Measurements from ENCODE around the gene ENTPD2.

Gene ENTPD2

DNA sequence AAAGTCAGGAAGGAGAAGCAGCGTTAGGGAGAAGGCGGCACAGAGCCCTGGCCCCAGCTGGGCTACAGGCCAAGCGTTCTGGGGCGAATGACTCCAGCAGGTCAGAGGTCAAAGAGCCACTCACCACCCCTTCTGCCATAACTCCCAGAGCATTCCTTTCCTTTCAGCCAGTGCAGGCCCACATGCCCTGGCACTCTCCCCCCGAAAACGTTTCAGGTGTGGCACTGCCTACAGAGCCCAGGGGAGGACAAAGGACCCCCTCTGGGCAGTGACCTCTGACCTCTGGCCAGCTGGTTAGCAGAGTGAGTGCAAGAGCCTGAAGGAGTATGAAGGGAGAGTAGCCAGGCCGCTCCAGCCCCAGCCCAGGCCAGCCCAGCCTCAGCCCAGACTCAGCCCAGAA, 30.7 kb downstream of the ENTPD2 start:
- no peak for TF ChIP-seq Cebpa-rat (IDR thresholded peaks at IDR 0.05)
- peak overlapping the region in 2 of 11 experiments; percentile 7 to 40; a peak in 3 of 22 replicates for H3K27ac ChIP-seq
- H3K4me2 ChIP-seq, result 0 out of 22 replicates have a peak overlapping the region, but pooled peaks of 1 of the 11 experiments have one; percentile 3
- no peak overlapping the region for H3K4me3 ChIP-seq
- H3K27me3 ChIP-seq, result no peaks in the 10 kb centered on the region
- H3K4me1 ChIP-seq, result peaks cover 28 to 69% (median 46%) of the 10 kb centered on the region in 10 experiments
- H3K9me3 ChIP-seq (replicated peaks in 1 of 11), result no peaks in the 10 kb centered on the region
- peak overlapping the region in 1 of 11 experiments; percentile 30; a peak in 1 of 22 replicates for H3K9ac ChIP-seq
- peaks cover 3 to 87% (median 52%) of the 10 kb centered on the region in 11 experiments; a peak in 18 of 22 replicates for H4K20me1 ChIP-seq
- H3K36me3 ChIP-seq, result peaks cover 0 to 47% (median 23%) of the 10 kb centered on the region in 11 experiments; a peak in 13 of 22 replicates

GRCh38 chr9:137022662-137023008, 31.2 kb downstream of the ENTPD2 start:
- Histone ChIP-seq H4K20me1 (peaks cover 3 to 85% (median 51%) of the 10 kb centered on the region in 11 experiments; a peak in 18 of 22 replicates), H3K4me1 (peaks cover 28 to 65% (median 44%) of the 10 kb centered on the region in 10 experiments), H3K9ac (no peak overlapping the region), H3K27ac (no peak overlapping the region), H3K36me3 (peaks cover 5 to 52% (median 26%) of the 10 kb centered on the region in 11 experiments; a peak in 21 of 22 replicates), H3K4me3 (no peak overlapping the region), H3K4me2 (no peak overlapping the region; a peak in 1 of 22 replicates), H3K27me3 (no peaks in the 10 kb centered on the region), H3K9me3 (replicated peaks in 1 of 11) (no peaks in the 10 kb centered on the region)
- TF ChIP-seq Cebpa-rat (IDR thresholded peaks at IDR 0.05), result no peak

- no peak overlapping the region; a peak in 1 of 22 replicates for H3K4me2 ChIP-seq
Observed at GRCh38 chr9:137021979-137022661, 31.7 kb downstream of the ENTPD2 start.

DNA sequence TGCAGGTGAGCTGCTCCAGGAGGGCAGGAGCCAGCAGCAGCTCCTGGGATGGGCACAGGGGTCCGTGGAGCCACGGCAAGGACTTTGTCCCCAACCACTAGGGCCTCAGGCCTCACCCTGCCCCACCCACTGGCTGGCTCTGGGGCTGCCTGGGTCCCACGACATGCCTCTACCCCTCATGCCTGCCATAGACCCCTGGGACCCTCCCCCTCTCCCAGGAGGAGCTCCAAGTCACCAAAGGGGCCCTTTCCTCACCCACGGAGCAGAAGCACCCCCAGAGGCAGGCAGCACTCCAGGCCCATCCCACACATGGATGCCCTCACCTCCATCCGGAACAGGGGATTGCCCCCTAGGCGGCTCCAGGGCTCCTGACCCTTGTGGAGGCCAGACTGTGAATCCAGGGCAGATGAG, 32.3 kb downstream of the ENTPD2 start:
- Histone ChIP-seq H3K27me3 (no peaks in the 10 kb centered on the region), H3K36me3 (peaks cover 15 to 63% (median 37%) of the 10 kb centered on the region in 11 experiments), H3K27ac (no peak overlapping the region), H3K4me2 (no peak overlapping the region), H3K9me3 (replicated peaks in 1 of 11) (no peaks in the 10 kb centered on the region), H3K4me1 (peaks cover 17 to 55% (median 33%) of the 10 kb centered on the region in 10 experiments), H3K9ac (no peak overlapping the region), H4K20me1 (peaks cover 3 to 85% (median 41%) of the 10 kb centered on the region in 11 experiments; a peak in 18 of 22 replicates), H3K4me3 (no peak overlapping the region)
- no peak for TF ChIP-seq Cebpa-rat (IDR thresholded peaks at IDR 0.05)

More at GRCh38 chr9:137021979-137022661, 31.7 kb downstream of the ENTPD2 start:
- peaks cover 3 to 85% (median 46%) of the 10 kb centered on the region in 11 experiments; a peak in 18 of 22 replicates for H4K20me1 ChIP-seq
- no peak overlapping the region for H3K4me3 ChIP-seq
- H3K9ac ChIP-seq, result no peak overlapping the region
- H3K9me3 ChIP-seq (replicated peaks in 1 of 11), result no peaks in the 10 kb centered on the region
- peaks cover 10 to 57% (median 32%) of the 10 kb centered on the region in 11 experiments for H3K36me3 ChIP-seq
- no peaks in the 10 kb centered on the region for H3K27me3 ChIP-seq
- no peak overlapping the region for H3K27ac ChIP-seq
- TF ChIP-seq Cebpa-rat (IDR thresholded peaks at IDR 0.05), result no peak
- peaks cover 23 to 60% (median 38%) of the 10 kb centered on the region in 10 experiments for H3K4me1 ChIP-seq

DNA sequence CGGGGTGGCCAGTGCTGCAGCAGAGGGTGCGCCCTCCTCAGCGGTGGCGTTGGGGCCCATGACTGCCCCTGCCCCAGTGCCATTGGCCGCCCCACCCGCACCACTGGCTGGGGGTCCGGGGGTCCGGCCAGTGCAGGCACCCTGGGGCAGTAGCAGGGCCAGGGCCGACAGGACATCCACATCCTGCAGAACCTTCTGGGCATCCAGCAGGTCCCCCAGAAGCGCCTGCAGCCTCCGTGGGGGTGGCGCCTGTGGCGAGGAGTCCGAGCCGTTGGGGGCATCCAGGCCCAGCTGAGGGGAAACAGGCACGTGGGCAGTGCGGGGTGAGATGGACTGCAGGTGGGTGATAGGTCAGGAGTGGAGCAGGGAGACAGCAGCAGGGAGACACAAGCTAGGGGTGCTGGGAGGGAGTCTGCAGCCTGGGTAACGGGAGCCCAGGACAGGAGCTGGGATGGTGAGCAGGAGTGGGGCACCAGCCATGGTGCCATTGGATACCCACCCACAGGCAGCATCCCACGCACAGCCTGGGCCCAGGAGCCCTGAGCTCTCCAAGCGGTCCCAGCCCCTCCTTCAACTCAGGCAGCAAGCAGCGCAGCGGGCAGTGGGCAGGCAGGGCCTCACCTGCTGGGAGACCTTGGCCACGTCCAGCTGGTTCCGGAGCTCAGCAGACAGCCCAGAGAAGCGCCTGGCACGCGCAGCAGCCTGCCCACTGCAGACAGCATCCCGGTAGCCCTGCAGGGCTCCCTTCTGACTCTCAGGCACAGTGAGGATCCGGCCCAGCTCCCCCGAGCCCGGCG, 32.9 kb downstream of the ENTPD2 start:
- no peaks in the 10 kb centered on the region for H3K27me3 ChIP-seq
- no peaks in the 10 kb centered on the region for H3K9me3 ChIP-seq (replicated peaks in 1 of 11)
- H3K27ac ChIP-seq, result no peak overlapping the region
- H3K36me3 ChIP-seq, result peaks cover 21 to 69% (median 43%) of the 10 kb centered on the region in 11 experiments
- no peak overlapping the region for H3K4me3 ChIP-seq
- H3K4me2 ChIP-seq, result no peak overlapping the region
- H3K9ac ChIP-seq, result no peak overlapping the region
- H3K4me1 ChIP-seq, result peaks cover 11 to 49% (median 27%) of the 10 kb centered on the region in 10 experiments
- H4K20me1 ChIP-seq, result peaks cover 0 to 81% (median 34%) of the 10 kb centered on the region in 11 experiments; a peak in 18 of 22 replicates
- TF ChIP-seq Cebpa-rat (IDR thresholded peaks at IDR 0.05), result no peak

GRCh38 chr9:137019891-137020683, 33.8 kb downstream of the ENTPD2 start:
- no peaks in the 10 kb centered on the region for H3K9me3 ChIP-seq (replicated peaks in 1 of 11)
- H3K9ac ChIP-seq, result no peak overlapping the region
- H4K20me1 ChIP-seq, result peaks cover 0 to 78% (median 26%) of the 10 kb centered on the region in 11 experiments; a peak in 18 of 22 replicates
- H3K36me3 ChIP-seq, result peaks cover 28 to 76% (median 50%) of the 10 kb centered on the region in 11 experiments
- peaks cover 3 to 40% (median 18%) of the 10 kb centered on the region in 10 experiments for H3K4me1 ChIP-seq
- no peak overlapping the region for H3K27ac ChIP-seq
- no peak for TF ChIP-seq Cebpa-rat (IDR thresholded peaks at IDR 0.05)
- peak overlapping the region in 5 of 11 experiments; percentile 2 to 35 (median 12); a peak in 2 of 22 replicates for H3K4me2 ChIP-seq
- H3K27me3 ChIP-seq, result no peaks in the 10 kb centered on the region
- H3K4me3 ChIP-seq, result no peak overlapping the region

DNA sequence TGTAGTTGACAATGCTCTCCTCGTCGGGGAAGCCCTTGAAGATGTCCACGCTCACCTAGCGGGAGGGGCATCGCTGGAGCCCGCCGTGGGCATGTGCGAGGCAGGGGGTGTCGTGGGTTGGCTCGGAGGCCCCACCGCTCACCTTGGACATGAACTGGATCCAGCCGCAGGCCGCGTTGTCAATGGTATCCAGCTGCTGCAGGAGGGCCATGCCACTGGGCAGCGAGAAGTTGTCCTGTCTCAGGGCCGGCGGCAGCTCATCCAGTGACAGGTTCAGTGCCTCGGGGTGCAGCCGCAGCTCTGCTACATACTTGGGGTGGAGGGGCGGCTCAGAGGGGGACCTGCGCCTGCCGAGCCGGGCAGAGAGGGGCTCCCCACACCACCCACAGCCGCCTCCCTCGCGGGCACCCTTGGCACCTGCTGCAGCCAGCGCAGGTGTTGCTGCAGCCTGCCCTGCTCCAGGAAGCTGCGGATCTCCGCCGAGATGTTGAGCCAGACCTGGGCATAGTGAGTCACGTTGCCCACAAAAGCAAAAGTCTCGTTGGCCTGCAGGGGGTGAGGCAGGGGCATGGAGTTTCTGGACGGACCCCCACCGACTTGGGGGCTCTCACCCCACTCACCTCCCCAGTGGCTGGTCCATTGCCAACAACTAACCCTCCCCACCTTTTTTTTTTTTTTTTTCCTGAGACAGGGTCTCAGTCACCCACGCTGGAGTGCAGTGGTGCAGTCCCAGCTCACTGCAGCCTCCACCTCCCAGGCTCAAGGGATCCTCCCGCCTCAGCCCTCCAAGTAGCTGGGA, 34.9 kb downstream of the ENTPD2 start:
- TF ChIP-seq Cebpa-rat (IDR thresholded peaks at IDR 0.05), result no peak
- H4K20me1 ChIP-seq, result peaks cover 0 to 78% (median 17%) of the 10 kb centered on the region in 11 experiments; a peak in 13 of 22 replicates
- peaks cover 0 to 29% (median 12%) of the 10 kb centered on the region in 10 experiments; a peak in 13 of 20 replicates for H3K4me1 ChIP-seq
- H3K27ac ChIP-seq, result no peak overlapping the region
- no peaks in the 10 kb centered on the region for H3K9me3 ChIP-seq (replicated peaks in 1 of 11)
- H3K36me3 ChIP-seq, result peaks cover 37 to 85% (median 60%) of the 10 kb centered on the region in 11 experiments
- no peak overlapping the region for H3K4me3 ChIP-seq
- no peak overlapping the region for H3K9ac ChIP-seq
- no peaks in the 10 kb centered on the region for H3K27me3 ChIP-seq
- peak overlapping the region in 2 of 11 experiments; percentile 18 to 35; a peak in 2 of 22 replicates for H3K4me2 ChIP-seq

Measured in BLaER1 treated with 17β-estradiol and CSF1 and Interleukin-3, amounts not matched to agents 10 nM and 100 nM (cell line).